Prostate gland (tissue), 2 donors: ENCODE results near the gene CMTM5. TPM values are rescaled to one million over a fixed set of nuclear protein-coding genes. Genes with fewer than 3 reads are reported as not detected.

Experiments used
- DNase-seq: peaks from one replicate; pipeline ENCODE4 v3.0.0-alpha.2; 2019; ENCODE audit warnings: low spot score
- H3K27ac ChIP-seq, 2 donors: fragments of 200-600 bp; sonication (generic); 2 replicates each; pipeline ENCODE4 v1.5.1; 2017 to 2019
- H3K27me3 ChIP-seq: fragments of 200-600 bp; sonication (generic); replicated peaks from 2 replicates; pipeline ENCODE4 v1.5.1; 2019; ENCODE audit not compliant: insufficient read depth
- H3K36me3 ChIP-seq, 2 donors: fragments of 200-600 bp; sonication (generic); 1 replicate in 1 of 2; 2 replicates in 1 of 2; pipeline versions ENCODE4 v1.5.1 to v1.8.1; 2017 to 2019
- H3K4me1 ChIP-seq: fragments of 200-600 bp; sonication (generic); replicated peaks from 2 replicates; pipeline ENCODE4 v1.5.1; 2019
- H3K4me3 ChIP-seq, 2 donors: fragments of 200-600 bp; sonication (generic); 2 replicates each; pipeline ENCODE4 v1.5.1; 2017 to 2019
- H3K9me3 ChIP-seq: fragments of 200-600 bp; sonication (generic); 2 replicates; pipeline ENCODE4 v1.5.1; 2017
- CTCF ChIP-seq, 4 experiments: fragments of 200-600 bp in 2 of 4; fragments of 450-650 bp in 2 of 4; sonication (generic) in 2 of 4; IDR thresholded peaks; 1 replicate in 3 of 4; 2 replicates in 1 of 4; pipeline ENCODE4 v1.5.1; 2016 to 2019; ENCODE audit warnings: antibody characterized with exemption in 4 of 4, mild to moderate bottlenecking in 2 of 4, moderate library complexity in 2 of 4
- POLR2A ChIP-seq: fragments of 450-650 bp; IDR thresholded peaks from one replicate; pipeline ENCODE4 v1.6.1; 2016; ENCODE audit warnings: antibody characterized with exemption, mild to moderate bottlenecking
- POLR2AphosphoS5 ChIP-seq: sonication (generic); formaldehyde crosslinking; IDR thresholded peaks from one replicate; pipeline ENCODE4 v1.6.1; 2017; ENCODE audit warnings: antibody characterized with exemption
- WGBS: methylation state at CpG from one replicate; pipeline ENCODE4 v1.1.5; 2018; 5-methylcytosine and 5-hydroxymethylcytosine counted together
- intact Hi-C: fragments of 100-400 bp; cut with DNase I; formaldehyde crosslinking; loops from one replicate; pipeline ENCODE4 v1.14.2; 2022
- total RNA-seq, 2 donors: library from RNA; depleted of rRNA; stranded (reverse); fragments of >200 nt; gene quantifications; one replicate each; pipeline ENCODE4 v1.1.0, GENCODE V29; 2016

CMTM5 gene
- total RNA-seq, 2 donors from 2014 or later, result 1.5 TPM; not detected in 1

- Histone ChIP-seq H3K27ac (peak within 1 kb of the TSS; percentile 97 to 98), H3K9me3 (no peaks in the 10 kb centered on the region), H3K27me3 (no peaks in the 10 kb centered on the region), H3K36me3 (no peaks in the 10 kb centered on the region), H3K4me3 (peak within 1 kb of the TSS; percentile 48 to 55), H3K4me1 (peaks cover 10% of the 10 kb centered on the region)
- TF ChIP-seq POLR2A (no peak), CTCF (IDR thresholded peaks at IDR 0.05) (no peak)
- WGBS, result under 1% methylated on average over 30 of the region's 74 CpGs
- peak; percentile 64 for DNase-seq
- intact Hi-C loops, result no loop called here
Observed at GRCh38 chr14:23365036-23365731, 11.7 kb upstream of the CMTM5 start, which contains the start of gene EFS. EFS (minus strand) TSS chr14:23365172; CDS start chr14:23365025, 147 bp downstream.

GRCh38 chr14:23365732-23366425, 11.0 kb upstream of the CMTM5 start:
- Histone ChIP-seq H3K27me3 (no peaks in the 10 kb centered on the region), H3K4me1 (peaks cover 6% of the 10 kb centered on the region), H3K27ac (peak overlapping the region; percentile 97 to 98), H3K36me3 (no peaks in the 10 kb centered on the region), H3K9me3 (no peaks in the 10 kb centered on the region), H3K4me3 (peak overlapping the region; percentile 48 to 55)
- intact Hi-C loops, result no loop called here
- no peak for TF ChIP-seq CTCF (IDR thresholded peaks at IDR 0.05)
- peak; percentile 82 for TF ChIP-seq POLR2A
- TF ChIP-seq POLR2AphosphoS5, result peak; percentile 83
- peak; percentile 79 for DNase-seq
- 2% methylated on average over 27 of the region's 51 CpGs for WGBS

- H3K27ac ChIP-seq, result peak overlapping the region; percentile 97 to 98
- H3K9me3 ChIP-seq, result no peaks in the 10 kb centered on the region
- H3K4me1 ChIP-seq, result peaks cover 6% of the 10 kb centered on the region
- peak; percentile 61 for TF ChIP-seq POLR2A
- TF ChIP-seq POLR2AphosphoS5, result peak; percentile 47
- TF ChIP-seq CTCF (IDR thresholded peaks at IDR 0.05), result no peak
- DNase-seq, result peak; percentile 77
- 4% methylated on average over 34 of the region's 34 CpGs for WGBS
- peak overlapping the region; percentile 48 to 55 for H3K4me3 ChIP-seq
- no peaks in the 10 kb centered on the region for H3K36me3 ChIP-seq
- no peaks in the 10 kb centered on the region for H3K27me3 ChIP-seq
- intact Hi-C loops, result no loop called here
Observed at GRCh38 chr14:23366426-23366921, 10.4 kb upstream of the CMTM5 start.

- H3K27ac ChIP-seq, result no peak overlapping the region
- no peak for DNase-seq
- no peaks in the 10 kb centered on the region for H3K36me3 ChIP-seq
- no peaks in the 10 kb centered on the region for H3K9me3 ChIP-seq
- intact Hi-C loops, result no loop called here
- H3K27me3 ChIP-seq, result no peaks in the 10 kb centered on the region
- WGBS, result 29% methylated on average over 1 of the region's 1 CpG
- H3K4me1 ChIP-seq, result no peaks in the 10 kb centered on the region
- no peak for TF ChIP-seq POLR2AphosphoS5
- no peak for TF ChIP-seq POLR2A
- no peak for TF ChIP-seq CTCF (IDR thresholded peaks at IDR 0.05)
- no peak overlapping the region for H3K4me3 ChIP-seq
Observed at GRCh38 chr14:23370221-23370620, 6.6 kb upstream of the CMTM5 start.
